ENCODE measurements around the gene FEV. TPM values are rescaled to one million over a fixed set of nuclear protein-coding genes. Genes with fewer than 3 reads are reported as not detected.

Gene FEV
- polyA plus RNA-seq, 1 donor from 2014 or later: not detected

Small RNA genes within 50 kb of the gene (small RNA-seq; reads per million reads assigned to genes)
- gene MIR375: 3.1 to 11.0 (median 3.3) reads per million in 3 experiments

Other genes starting within 250 kb of the FEV start
- gene CYP27A1, start 203.0 kb downstream of the FEV start, polyA plus RNA-seq: 0.90 TPM in 1 of 2 replicates, not detected in the other
- gene PRKAG3, start 153.4 kb downstream of the FEV start, polyA plus RNA-seq: not detected in 2 replicates
- gene WNT6, start 125.4 kb downstream of the FEV start, polyA plus RNA-seq: not detected in 2 replicates
- gene WNT10A, start 104.3 kb downstream of the FEV start, polyA plus RNA-seq: 0.14 and 0.20 TPM in 2 replicates
- 2.0 and 3.1 TPM in 2 replicates for gene CDK5R2, start 25.5 kb downstream of the FEV start, polyA plus RNA-seq
- gene CRYBA2, start 8.2 kb upstream of the FEV start, polyA plus RNA-seq: not detected in 2 replicates
- gene CFAP65, start 56.3 kb upstream of the FEV start, polyA plus RNA-seq: 1.1 and 1.7 TPM in 2 replicates
- 0.36 TPM in 1 of 2 replicates, not detected in the other for gene IHH, start 75.7 kb upstream of the FEV start, polyA plus RNA-seq
- 10.7 and 12.7 TPM in 2 replicates for gene NHEJ1, start 175.6 kb upstream of the FEV start, polyA plus RNA-seq
- 0.12 and 0.28 TPM in 2 replicates for gene SLC23A3, start 184.8 kb upstream of the FEV start, polyA plus RNA-seq
- gene CNPPD1, start 191.7 kb upstream of the FEV start, polyA plus RNA-seq: 87.7 and 89.1 TPM in 2 replicates
- gene RETREG2, start 193.1 kb upstream of the FEV start, polyA plus RNA-seq: 156 and 164 TPM in 2 replicates
- 73.6 and 101 TPM in 2 replicates for gene ZFAND2B, start 221.6 kb upstream of the FEV start, polyA plus RNA-seq
- gene ABCB6, start 233.8 kb upstream of the FEV start, polyA plus RNA-seq: 28.1 and 37.0 TPM in 2 replicates
- gene ATG9A, start 244.5 kb upstream of the FEV start, polyA plus RNA-seq: 25.6 and 26.2 TPM in 2 replicates
- gene ANKZF1, start 244.6 kb upstream of the FEV start, polyA plus RNA-seq: 185 and 204 TPM in 2 replicates